ENCODE measurements around the gene EEA1. TPM values are rescaled to one million over a fixed set of nuclear protein-coding genes. Genes with fewer than 3 reads are reported as not detected.

The EEA1 gene
- 10 to 100 TPM; 11.6 to 25.4 (median 21.7) TPM for total RNA-seq

DNA sequence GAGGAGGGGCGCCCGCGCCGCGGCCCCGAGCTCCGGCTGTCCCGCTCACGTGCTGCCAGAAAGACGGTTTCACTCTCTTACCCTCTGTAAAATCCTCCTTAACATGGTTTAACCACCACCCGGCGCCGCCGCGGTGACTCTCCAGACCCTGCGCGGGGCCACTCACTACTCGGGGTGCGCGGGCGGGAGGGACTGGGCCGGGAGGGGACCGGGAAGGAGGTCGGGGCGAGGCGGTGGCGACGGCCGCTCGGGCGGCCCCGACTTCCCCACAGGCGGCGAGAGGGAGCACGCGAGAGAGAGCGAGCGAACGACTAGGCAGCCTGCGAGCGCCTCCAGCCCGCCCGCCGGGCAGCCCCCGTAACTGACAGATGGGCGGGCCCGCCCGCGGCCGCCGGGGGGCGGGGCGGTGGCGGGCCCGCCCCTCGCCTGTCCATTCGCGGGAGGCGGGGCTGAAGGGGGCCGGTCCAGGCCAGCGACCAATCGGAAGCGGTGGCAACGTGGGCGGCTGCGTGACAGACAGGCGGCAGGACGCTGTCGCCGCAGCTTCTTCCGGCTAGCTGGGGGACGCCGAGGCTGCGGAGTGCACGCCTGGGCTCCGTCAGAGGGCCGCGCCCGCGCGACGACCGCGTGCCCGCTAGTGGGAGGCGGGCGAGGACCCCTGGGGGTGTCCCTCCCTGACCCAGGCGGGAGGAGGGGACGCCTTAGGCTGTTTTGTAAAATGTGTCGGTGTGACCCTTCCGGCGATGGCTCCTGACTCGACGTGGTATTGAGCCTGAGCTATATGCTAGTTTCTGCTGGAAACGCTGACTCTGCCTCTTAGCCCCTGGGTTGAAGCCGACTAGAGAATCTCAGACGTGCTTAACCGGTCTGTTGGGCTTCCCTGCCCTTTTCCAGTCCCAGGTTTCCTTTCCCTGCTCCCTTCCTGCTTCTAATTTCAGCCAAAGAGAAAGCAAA, at the start of gene EEA1:
EEA1 (minus strand) TSS at position 334 of the 954 bp plus-strand sequence; CDS start at position 105, 229 bp downstream.
- in situ Hi-C loops (cut with MboI; ENCODE audit: low pct_ligation_motif_present in 1 of 4, low pct_unique_long_range_greater_than_20kb in 1 of 4, low sequenced_read_pairs in 3 of 4) (no loop called here), intact Hi-C loops (cut with DNase I; ENCODE audit: low total_unique reads) (no loop called here)
- H3K27me3 ChIP-seq: no peaks in the 10 kb centered on the region
- H3K4me1 ChIP-seq: peaks cover 20 to 45% (median 24%) of the 10 kb centered on the region in 4 donors
- 0 to 1% methylated on average over 3 to 48 of the region's 98 CpGs for WGBS, 2 donors (ENCODE audit: low coverage in 1 of 2)
- peak within 1 kb of the TSS; percentile 99 to 100 (median 100) for H3K27ac ChIP-seq
- DNase-seq: peak; percentile 98
- peak; percentile 97 for TF ChIP-seq POLR2A (IDR thresholded peaks at IDR 0.05)
- peak; percentile 96 to 98 (median 98) for TF ChIP-seq POLR2AphosphoS5 (IDR thresholded peaks at IDR 0.05)
- TF ChIP-seq, protein P1, sequence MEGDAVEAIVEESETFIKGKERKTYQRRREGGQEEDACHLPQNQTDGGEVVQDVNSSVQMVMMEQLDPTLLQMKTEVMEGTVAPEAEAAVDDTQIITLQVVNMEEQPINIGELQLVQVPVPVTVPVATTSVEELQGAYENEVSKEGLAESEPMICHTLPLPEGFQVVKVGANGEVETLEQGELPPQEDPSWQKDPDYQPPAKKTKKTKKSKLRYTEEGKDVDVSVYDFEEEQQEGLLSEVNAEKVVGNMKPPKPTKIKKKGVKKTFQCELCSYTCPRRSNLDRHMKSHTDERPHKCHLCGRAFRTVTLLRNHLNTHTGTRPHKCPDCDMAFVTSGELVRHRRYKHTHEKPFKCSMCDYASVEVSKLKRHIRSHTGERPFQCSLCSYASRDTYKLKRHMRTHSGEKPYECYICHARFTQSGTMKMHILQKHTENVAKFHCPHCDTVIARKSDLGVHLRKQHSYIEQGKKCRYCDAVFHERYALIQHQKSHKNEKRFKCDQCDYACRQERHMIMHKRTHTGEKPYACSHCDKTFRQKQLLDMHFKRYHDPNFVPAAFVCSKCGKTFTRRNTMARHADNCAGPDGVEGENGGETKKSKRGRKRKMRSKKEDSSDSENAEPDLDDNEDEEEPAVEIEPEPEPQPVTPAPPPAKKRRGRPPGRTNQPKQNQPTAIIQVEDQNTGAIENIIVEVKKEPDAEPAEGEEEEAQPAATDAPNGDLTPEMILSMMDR (IDR thresholded peaks at IDR 0.05): peak in 2 of 5 experiments; percentile 20
- peak; percentile 15 for TF ChIP-seq EP300 (IDR thresholded peaks at IDR 0.05; ENCODE audit: low read depth)
- H3K36me3 ChIP-seq: no peaks in the 10 kb centered on the region
- no peaks in the 10 kb centered on the region for H3K9me3 ChIP-seq
- H3K4me3 ChIP-seq: peak within 1 kb of the TSS; percentile 71 to 96 (median 85)

DNA sequence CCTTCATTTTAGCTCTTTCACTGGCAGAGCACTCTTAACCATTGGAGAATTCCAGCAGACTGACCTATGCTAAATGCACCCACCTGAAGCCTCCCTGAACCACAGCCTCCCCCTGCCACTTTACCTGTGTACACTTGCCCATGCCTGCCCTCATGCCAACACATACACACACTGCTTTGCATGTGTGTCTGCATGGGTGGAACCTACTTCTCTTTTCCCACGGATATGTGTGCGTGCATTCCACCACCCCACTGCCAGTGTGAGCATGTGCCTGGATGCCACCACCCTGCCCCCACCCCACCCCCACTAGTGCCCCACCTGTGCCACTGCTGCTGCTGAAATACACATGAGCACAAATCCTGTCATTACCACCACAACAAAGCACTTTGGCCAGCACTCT, 49.5 kb upstream of the EEA1 start:
- Histone ChIP-seq H3K4me1 (no peaks in the 10 kb centered on the region), H3K27ac (no peak overlapping the region), H3K36me3 (no peaks in the 10 kb centered on the region), H3K4me3 (no peak overlapping the region), H3K9me3 (peaks cover 7 to 11% of the 10 kb centered on the region in 2 donors), H3K27me3 (no peaks in the 10 kb centered on the region)
- TF ChIP-seq POLR2A (IDR thresholded peaks at IDR 0.05) (no peak), EP300 (IDR thresholded peaks at IDR 0.05; ENCODE audit: low read depth) (no peak), POLR2AphosphoS5 (IDR thresholded peaks at IDR 0.05) (no peak)
- TF ChIP-seq, protein P1 (IDR thresholded peaks at IDR 0.05): no peak
- WGBS, 2 donors (ENCODE audit: low coverage in 1 of 2): 66 to 90% methylated on average over 2 of the region's 2 CpGs
- in situ Hi-C loops (cut with MboI; ENCODE audit: low pct_ligation_motif_present in 1 of 4, low pct_unique_long_range_greater_than_20kb in 1 of 4, low sequenced_read_pairs in 3 of 4) (loop anchor here in 2 of 4 donors (25.0 kb wide), 2 partner anchors 434 to 1134 kb away; no protein-coding TSS in a partner anchor), intact Hi-C loops (cut with DNase I; ENCODE audit: low total_unique reads) (no loop called here)
- DNase-seq: no peak

DNA sequence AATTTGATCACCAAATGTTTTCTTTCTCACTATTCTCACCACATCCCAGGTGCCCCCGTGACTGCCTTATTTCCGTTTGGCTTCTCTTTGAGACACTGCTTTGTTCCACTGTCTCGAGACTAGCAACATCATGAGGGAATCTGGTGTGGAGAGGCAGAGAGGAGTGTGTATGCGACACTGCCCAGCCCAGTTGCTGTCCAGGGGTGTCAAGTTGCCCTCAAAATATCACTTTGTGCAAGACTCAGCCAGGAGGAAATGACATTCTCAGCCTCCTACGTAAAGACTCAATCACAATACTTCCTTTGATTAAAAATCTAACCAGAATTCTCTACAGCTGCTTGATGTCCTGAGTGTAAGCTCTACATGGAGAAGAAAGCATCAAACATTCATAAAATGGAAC, 48.2 kb upstream of the EEA1 start:
- Histone ChIP-seq H3K4me1 (no peaks in the 10 kb centered on the region), H3K9me3 (peaks cover 7 to 11% of the 10 kb centered on the region in 2 donors), H3K27ac (no peak overlapping the region), H3K27me3 (no peaks in the 10 kb centered on the region), H3K4me3 (no peak overlapping the region), H3K36me3 (no peaks in the 10 kb centered on the region)
- no peak for DNase-seq
- TF ChIP-seq, protein P1 (IDR thresholded peaks at IDR 0.05): no peak
- TF ChIP-seq EP300 (IDR thresholded peaks at IDR 0.05; ENCODE audit: low read depth) (no peak), POLR2AphosphoS5 (IDR thresholded peaks at IDR 0.05) (no peak), POLR2A (IDR thresholded peaks at IDR 0.05) (no peak)
- in situ Hi-C loops (cut with MboI; ENCODE audit: low pct_ligation_motif_present in 1 of 4, low pct_unique_long_range_greater_than_20kb in 1 of 4, low sequenced_read_pairs in 3 of 4): loop anchor here in 2 of 4 donors (25.0 kb wide), 2 partner anchors 435 to 1135 kb away; no protein-coding TSS in a partner anchor
- 81 to 91% methylated on average over 4 to 5 of the region's 5 CpGs for WGBS, 2 donors (ENCODE audit: low coverage in 1 of 2)
- intact Hi-C loops (cut with DNase I; ENCODE audit: low total_unique reads): no loop called here

DNA sequence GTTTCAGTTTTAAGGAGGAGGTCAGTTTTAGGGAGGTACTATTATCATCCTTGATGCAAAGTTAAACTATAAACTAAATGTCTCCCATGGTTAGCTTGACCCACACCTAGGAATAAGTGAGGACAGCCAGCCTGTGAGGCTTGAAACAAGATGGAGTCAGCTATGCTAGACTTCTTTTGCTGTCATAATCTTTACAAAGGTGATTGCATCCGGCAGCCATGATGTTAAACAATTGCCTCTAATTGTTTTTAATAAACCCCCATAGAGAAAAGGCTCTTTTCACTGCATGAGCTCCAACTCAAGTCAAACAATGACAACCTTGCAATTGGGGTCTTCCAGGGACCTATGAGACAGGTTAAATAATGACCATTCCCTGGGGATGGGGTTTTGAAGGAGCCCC, 45.7 kb upstream of the EEA1 start:
- Histone ChIP-seq H3K4me1 (peaks cover 0 to 5% (median 0%) of the 10 kb centered on the region in 4 donors), H3K27me3 (no peaks in the 10 kb centered on the region), H3K36me3 (no peaks in the 10 kb centered on the region), H3K4me3 (no peak overlapping the region), H3K27ac (no peak overlapping the region), H3K9me3 (peaks cover 0 to 7% of the 10 kb centered on the region in 2 donors)
- TF ChIP-seq POLR2AphosphoS5 (IDR thresholded peaks at IDR 0.05) (no peak), EP300 (IDR thresholded peaks at IDR 0.05; ENCODE audit: low read depth) (no peak)
- TF ChIP-seq, protein P1 (IDR thresholded peaks at IDR 0.05): no peak
- intact Hi-C loops (cut with DNase I; ENCODE audit: low total_unique reads) (no loop called here), in situ Hi-C loops (cut with MboI; ENCODE audit: low pct_ligation_motif_present in 1 of 4, low pct_unique_long_range_greater_than_20kb in 1 of 4, low sequenced_read_pairs in 3 of 4) (loop anchor here in 2 of 4 donors (25.0 kb wide), 2 partner anchors 438 to 1138 kb away; no protein-coding TSS in a partner anchor)
- no peak for DNase-seq
- WGBS, 2 donors (ENCODE audit: low coverage in 1 of 2): 100% methylated on average over 1 of the region's 1 CpG

All from transverse colon (tissue), 4 donors.